Vagina (tissue), 2 donors: ENCODE measurements around the gene KDM6B.

Experiments
- CTCF ChIP-seq, 3 experiments: fragments of 450-650 bp in 2 of 3; fragments of 200-600 bp in 1 of 3; sonication (generic) in 1 of 3; IDR thresholded peaks; one replicate each; pipeline ENCODE4 v1.5.1; 2017 to 2019; ENCODE audit warnings: antibody characterized with exemption in 3 of 3, mild to moderate bottlenecking in 2 of 3, moderate library complexity in 2 of 3
- POLR2A ChIP-seq, 2 donors: fragments of 450-650 bp; IDR thresholded peaks; one replicate each; pipeline ENCODE4 v1.6.1; 2017; ENCODE audit warnings: antibody characterized with exemption in 2 of 2, mild to moderate bottlenecking in 2 of 2, moderate library complexity in 2 of 2
- POLR2AphosphoS5 ChIP-seq, 2 donors: sonication (generic); formaldehyde crosslinking; IDR thresholded peaks; one replicate each; pipeline ENCODE4 v1.9.0; 2017; ENCODE audit warnings: antibody characterized with exemption in 2 of 2, mild to moderate bottlenecking in 2 of 2, low read depth in 1 of 2; ENCODE audit not compliant: insufficient read depth in 1 of 2

GRCh38 chr17:7789131-7789530 is 44.9 kb upstream of the KDM6B start:
- no peak for TF ChIP-seq CTCF (IDR thresholded peaks at IDR 0.05)
- no peak for TF ChIP-seq POLR2A (IDR thresholded peaks at IDR 0.05)
- TF ChIP-seq POLR2AphosphoS5 (IDR thresholded peaks at IDR 0.05; ENCODE audit: insufficient read depth in 1 of 2, low read depth in 1 of 2) = no peak
